Panc1 (cell line): Measurements from ENCODE around the gene PCGF3.

Experiments
- CTCF ChIP-seq: fragments of 450-650 bp; IDR thresholded peaks from 2 replicates; pipeline ENCODE4 v1.5.1; 2017; ENCODE audit warnings: mild to moderate bottlenecking
- POLR2AphosphoS5 ChIP-seq: IDR thresholded peaks from 2 replicates; pipeline ENCODE4 v1.6.1; 2012; ENCODE audit warnings: mild to moderate bottlenecking, low read depth, low read length, moderate library complexity
- REST ChIP-seq, 2 experiments: IDR thresholded peaks; 2 replicates each; pipeline ENCODE4 v1.6.1; 2011 to 2012; ENCODE audit warnings: low read depth in 2 of 2, control low read depth in 1 of 2, low read length in 1 of 2, mild to moderate bottlenecking in 1 of 2, moderate library complexity in 1 of 2; ENCODE audit not compliant: insufficient read depth in 1 of 2
- SIN3A ChIP-seq: IDR thresholded peaks from 2 replicates; pipeline ENCODE4 v1.6.1; 2012; ENCODE audit warnings: low read depth, mild to moderate bottlenecking, low read length, moderate library complexity, borderline replicate concordance; ENCODE audit not compliant: insufficient read depth
- TCF7L2 ChIP-seq: IDR thresholded peaks from 2 replicates; pipeline ENCODE4 v1.6.1; 2011; ENCODE audit warnings: mild to moderate bottlenecking, low read depth, low read length, inconsistent platforms

GRCh38 chr4:712093-712492, 6.5 kb downstream of the PCGF3 start:
- TF ChIP-seq CTCF (no peak), TCF7L2 (no peak), POLR2AphosphoS5 (no peak), REST (IDR thresholded peaks at IDR 0.05; ENCODE audit: insufficient read depth in 1 of 2, low read depth in 2 of 2, low read length in 1 of 2) (no peak), SIN3A (no peak)
